GM12878 (cell line): Measurements from ENCODE around the gene SLC12A3.

Experiments used
- BACH1 ChIP-seq: fragments of 450-650 bp; IDR thresholded peaks from 2 replicates; pipeline ENCODE4 v1.6.1; 2017; ENCODE audit warnings: mild to moderate bottlenecking, borderline replicate concordance
- CEBPB ChIP-seq, 2 experiments: fragments of 150-350 bp in 1 of 2; IDR thresholded peaks; 2 replicates each; pipeline ENCODE4 v1.6.1; 2012 to 2014; ENCODE audit warnings: low read depth in 2 of 2, low read length in 2 of 2, borderline replicate concordance in 1 of 2, inconsistent platforms in 1 of 2
- CHD1 ChIP-seq: IDR thresholded peaks from 2 replicates; pipeline ENCODE4 v1.6.1; 2012; ENCODE audit warnings: low read depth, low read length, improper control_type of control experiment
- ETV6 ChIP-seq, 2 experiments: fragments of 450-650 bp in 1 of 2; IDR thresholded peaks in 1 of 2; conservative IDR thresholded peaks in 1 of 2; 2 replicates each; pipeline ENCODE4 v1.6.1; 2014; ENCODE audit warnings: antibody characterized with exemption in 1 of 2, borderline replicate concordance in 1 of 2, low read depth in 1 of 2, mild to moderate bottlenecking in 1 of 2, moderate library complexity in 1 of 2
- MXI1 ChIP-seq: fragments of 150-350 bp; IDR thresholded peaks from 2 replicates; pipeline ENCODE4 v1.6.1; 2011; ENCODE audit warnings: low read depth, mild to moderate bottlenecking, inconsistent platforms, low read length, improper control_type of control experiment
- PKNOX1 ChIP-seq: fragments of 450-650 bp; IDR thresholded peaks from 2 replicates; pipeline ENCODE4 v1.6.1; 2016; ENCODE audit warnings: mild to moderate bottlenecking
- REST ChIP-seq: IDR thresholded peaks from 2 replicates; pipeline ENCODE4 v1.6.1; 2012; ENCODE audit warnings: mild to moderate bottlenecking, low read depth, low read length
- SP1 ChIP-seq: IDR thresholded peaks from one replicate; pipeline ENCODE4 v1.6.1; 2011; ENCODE audit warnings: low read depth, low read length
- SPI1 ChIP-seq: IDR thresholded peaks from 2 replicates; pipeline ENCODE4 v1.6.1; 2011; ENCODE audit warnings: low read depth, mild to moderate bottlenecking, low read length, moderate library complexity, borderline replicate concordance; ENCODE audit not compliant: insufficient read depth
- ZNF274 ChIP-seq: IDR thresholded peaks from one replicate; pipeline ENCODE4 v1.8.0; 2011; ENCODE audit not compliant: insufficient read length, insufficient read depth

GRCh38 chr16:56833243-56833970 is 31.6 kb upstream of the SLC12A3 start:
- TF ChIP-seq CHD1 (no peak), BACH1 (no peak), MXI1 (no peak), ETV6 (conservative IDR thresholded peaks at IDR 0.05 in 1 of 2, IDR thresholded peaks at IDR 0.05 in 1 of 2; ENCODE audit: borderline replicate concordance in 1 of 2, low read depth in 1 of 2) (no peak), ZNF274 (no peak), PKNOX1 (no peak), CEBPB (IDR thresholded peaks at IDR 0.05; ENCODE audit: borderline replicate concordance in 1 of 2, low read depth in 2 of 2, low read length in 2 of 2) (no peak), SPI1 (no peak), SP1 (no peak), REST (no peak)
